ENCODE data around the gene NKX6-2. TPM values are rescaled to one million over a fixed set of nuclear protein-coding genes. Genes with fewer than 3 reads are reported as not detected.

Gene NKX6-2
- total RNA-seq, 2 donors from 2014 or later: 2.1 TPM; not detected in 1

- intact Hi-C loops (cut with DNase I): no loop called here
- 97 to 98% methylated on average over 10 to 14 of the region's 14 CpGs for WGBS, 2 donors
- no peak for DNase-seq
- H3K27me3 ChIP-seq: no peaks in the 10 kb centered on the region
- no peaks in the 10 kb centered on the region for H3K36me3 ChIP-seq (replicated peaks in 1 of 2; ENCODE audit: insufficient read depth in 1 of 2, low read depth in 2 of 2)
- TF ChIP-seq CTCF (IDR thresholded peaks at IDR 0.05) (no peak), POLR2A (IDR thresholded peaks at IDR 0.05) (no peak)
- H3K9me3 ChIP-seq: no peaks in the 10 kb centered on the region
- H3K27ac ChIP-seq: no peak overlapping the region
- no peak overlapping the region for H3K4me3 ChIP-seq
- no peak for ATAC-seq
- H3K4me1 ChIP-seq: peaks cover 5% of the 10 kb centered on the region
These were observed 8.5 kb downstream of the NKX6-2 start for GRCh38 chr10:132777441-132777840.

GRCh38 chr10:132776821-132777220 lies 9.1 kb downstream of the NKX6-2 start:
- no peak overlapping the region for H3K4me3 ChIP-seq
- peaks cover 5% of the 10 kb centered on the region for H3K4me1 ChIP-seq
- no peak for ATAC-seq
- WGBS, 2 donors: 88 to 95% methylated on average over 9 to 14 of the region's 18 CpGs
- H3K27me3 ChIP-seq: no peaks in the 10 kb centered on the region
- TF ChIP-seq POLR2A (IDR thresholded peaks at IDR 0.05) (no peak), CTCF (IDR thresholded peaks at IDR 0.05) (no peak)
- no peaks in the 10 kb centered on the region for H3K9me3 ChIP-seq
- no peaks in the 10 kb centered on the region for H3K36me3 ChIP-seq (replicated peaks in 1 of 2; ENCODE audit: insufficient read depth in 1 of 2, low read depth in 2 of 2)
- H3K27ac ChIP-seq: no peak overlapping the region
- no peak for DNase-seq
- intact Hi-C loops (cut with DNase I): no loop called here

- ATAC-seq (no peak), DNase-seq (no peak)
- Histone ChIP-seq H3K36me3 (replicated peaks in 1 of 2; ENCODE audit: insufficient read depth in 1 of 2, low read depth in 2 of 2) (no peaks in the 10 kb centered on the region), H3K27ac (peak overlapping the region in 1 of 4 donors; percentile 68), H3K9me3 (no peaks in the 10 kb centered on the region), H3K4me3 (no peak overlapping the region), H3K4me1 (peaks cover 5% of the 10 kb centered on the region), H3K27me3 (no peaks in the 10 kb centered on the region)
- TF ChIP-seq CTCF (IDR thresholded peaks at IDR 0.05): no peak
- TF ChIP-seq POLR2A (IDR thresholded peaks at IDR 0.05): no peak
- WGBS, 2 donors: 89 to 98% methylated on average over 5 to 18 of the region's 18 CpGs
- intact Hi-C loops (cut with DNase I): no loop called here
These were observed 9.8 kb downstream of the NKX6-2 start for GRCh38 chr10:132776186-132776585.

- Histone ChIP-seq H3K4me3 (no peak overlapping the region), H3K36me3 (replicated peaks in 1 of 2; ENCODE audit: insufficient read depth in 1 of 2, low read depth in 2 of 2) (no peaks in the 10 kb centered on the region), H3K27ac (peak overlapping the region in 2 of 4 donors; percentile 70 to 72), H3K9me3 (no peaks in the 10 kb centered on the region), H3K27me3 (no peaks in the 10 kb centered on the region), H3K4me1 (peaks cover 5% of the 10 kb centered on the region)
- DNase-seq: peak; percentile 63 to 92 (median 90)
- TF ChIP-seq POLR2A (IDR thresholded peaks at IDR 0.05) (peak in 1 of 3 donors; percentile 27), CTCF (IDR thresholded peaks at IDR 0.05) (peak in 1 of 7 experiments; percentile 13)
- intact Hi-C loops (cut with DNase I): no loop called here
- 29 to 39% methylated on average over 11 to 19 of the region's 22 CpGs for WGBS, 2 donors
- peak; percentile 84 for ATAC-seq
These were observed 10.8 kb downstream of the NKX6-2 start for GRCh38 chr10:132774902-132775863.
